Measurements from ENCODE around the gene ASCC1.

Gene ASCC1

DNA sequence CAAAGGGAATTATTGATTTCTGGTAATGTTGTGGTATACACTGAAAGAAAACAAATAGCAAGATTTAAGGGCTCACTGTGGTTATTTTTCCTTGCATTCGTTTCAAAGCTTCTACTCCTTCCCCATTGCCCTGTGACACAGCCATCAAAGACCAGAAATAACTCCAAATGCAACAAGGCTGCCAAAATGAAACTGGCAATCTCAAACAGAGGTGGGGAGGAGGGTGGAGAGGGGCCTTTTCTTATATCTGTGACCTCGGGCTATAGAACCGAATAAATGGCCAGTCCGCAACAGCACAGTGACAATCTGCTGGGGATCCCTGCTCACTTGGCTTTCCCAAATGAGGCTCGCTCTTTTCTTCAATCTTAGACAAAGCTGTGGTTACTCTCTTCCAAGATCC, 110.4 kb downstream of the ASCC1 start:
- Histone ChIP-seq H3K27ac (ENCODE audit: low read length) (peak overlapping the region; percentile 92), H2AFZ (ENCODE audit: low read depth, low read length) (no peak overlapping the region), H3K36me3 (ENCODE audit: insufficient read depth, low read length) (peaks cover 16% of the 10 kb centered on the region), H3K9me3 (ENCODE audit: insufficient read depth, low read length, severe bottlenecking) (no peaks in the 10 kb centered on the region), H3K4me3 (ENCODE audit: low read depth in 1 of 2, low read length in 2 of 2) (no peak overlapping the region), H4K20me1 (ENCODE audit: insufficient read depth, low read length) (no peaks in the 10 kb centered on the region), H3K79me2 (ENCODE audit: insufficient read depth, low read length) (no peaks in the 10 kb centered on the region), H3K27me3 (ENCODE audit: insufficient read depth, low read length, poor library complexity) (no peaks in the 10 kb centered on the region), H3K4me2 (ENCODE audit: insufficient read depth, low read length) (peak overlapping the region; percentile 3; the same call in 1 of the 2 replicates), H3K4me1 (ENCODE audit: insufficient read depth, low read length) (peaks cover 58% of the 10 kb centered on the region), H3K9ac (ENCODE audit: low read depth, low read length) (no peak overlapping the region; the same call in 1 of the 2 replicates)
- DNase-seq (no peak), ATAC-seq (ENCODE audit: insufficient read depth, low read depth) (no peak)
- TF ChIP-seq, protein P1, sequence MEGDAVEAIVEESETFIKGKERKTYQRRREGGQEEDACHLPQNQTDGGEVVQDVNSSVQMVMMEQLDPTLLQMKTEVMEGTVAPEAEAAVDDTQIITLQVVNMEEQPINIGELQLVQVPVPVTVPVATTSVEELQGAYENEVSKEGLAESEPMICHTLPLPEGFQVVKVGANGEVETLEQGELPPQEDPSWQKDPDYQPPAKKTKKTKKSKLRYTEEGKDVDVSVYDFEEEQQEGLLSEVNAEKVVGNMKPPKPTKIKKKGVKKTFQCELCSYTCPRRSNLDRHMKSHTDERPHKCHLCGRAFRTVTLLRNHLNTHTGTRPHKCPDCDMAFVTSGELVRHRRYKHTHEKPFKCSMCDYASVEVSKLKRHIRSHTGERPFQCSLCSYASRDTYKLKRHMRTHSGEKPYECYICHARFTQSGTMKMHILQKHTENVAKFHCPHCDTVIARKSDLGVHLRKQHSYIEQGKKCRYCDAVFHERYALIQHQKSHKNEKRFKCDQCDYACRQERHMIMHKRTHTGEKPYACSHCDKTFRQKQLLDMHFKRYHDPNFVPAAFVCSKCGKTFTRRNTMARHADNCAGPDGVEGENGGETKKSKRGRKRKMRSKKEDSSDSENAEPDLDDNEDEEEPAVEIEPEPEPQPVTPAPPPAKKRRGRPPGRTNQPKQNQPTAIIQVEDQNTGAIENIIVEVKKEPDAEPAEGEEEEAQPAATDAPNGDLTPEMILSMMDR (IDR thresholded peaks at IDR 0.05; ENCODE audit: borderline replicate concordance, extremely low read depth, low read length, poor library complexity, severe bottlenecking) = no peak
- TF ChIP-seq EZH2 (IDR thresholded peaks at IDR 0.05; ENCODE audit: borderline replicate concordance, low read depth, low read length, severe bottlenecking) = no peak

DNA sequence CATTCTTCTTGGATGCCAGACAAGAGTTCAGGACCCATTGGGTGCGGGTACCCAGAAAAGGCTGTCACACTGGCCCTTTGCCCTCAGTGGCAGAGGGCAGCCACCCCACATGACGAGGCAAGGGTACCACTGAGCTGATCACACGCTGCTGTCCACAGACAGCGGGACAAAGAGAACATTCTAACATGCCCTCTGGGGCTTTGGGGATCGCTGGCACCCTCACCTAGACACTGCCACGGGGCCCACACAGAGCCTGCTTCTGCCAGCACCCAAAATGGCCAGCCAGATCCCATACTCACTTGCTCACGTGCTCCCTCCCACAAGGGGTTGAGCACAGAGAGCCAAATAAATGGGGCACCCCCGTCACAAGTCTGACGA, 111.0 kb downstream of the ASCC1 start:
- peak overlapping the region; percentile 92 for H3K27ac ChIP-seq (ENCODE audit: low read length)
- H3K9me3 ChIP-seq (ENCODE audit: insufficient read depth, low read length, severe bottlenecking) = no peaks in the 10 kb centered on the region
- TF ChIP-seq EZH2 (IDR thresholded peaks at IDR 0.05; ENCODE audit: borderline replicate concordance, low read depth, low read length, severe bottlenecking) = no peak
- TF ChIP-seq, protein P1 (IDR thresholded peaks at IDR 0.05; ENCODE audit: borderline replicate concordance, extremely low read depth, low read length, poor library complexity, severe bottlenecking) = no peak
- DNase-seq (no peak), ATAC-seq (ENCODE audit: insufficient read depth, low read depth) (no peak)
- H3K36me3 ChIP-seq (ENCODE audit: insufficient read depth, low read length) = peaks cover 18% of the 10 kb centered on the region
- no peak overlapping the region for H3K4me2 ChIP-seq (ENCODE audit: insufficient read depth, low read length)
- H3K79me2 ChIP-seq (ENCODE audit: insufficient read depth, low read length) = no peaks in the 10 kb centered on the region
- H3K27me3 ChIP-seq (ENCODE audit: insufficient read depth, low read length, poor library complexity) = no peaks in the 10 kb centered on the region
- H4K20me1 ChIP-seq (ENCODE audit: insufficient read depth, low read length) = no peaks in the 10 kb centered on the region
- H3K4me1 ChIP-seq (ENCODE audit: insufficient read depth, low read length) = peaks cover 55% of the 10 kb centered on the region
- H3K9ac ChIP-seq (ENCODE audit: low read depth, low read length) = no peak overlapping the region
- H3K4me3 ChIP-seq (ENCODE audit: low read depth in 1 of 2, low read length in 2 of 2) = no peak overlapping the region
- no peak overlapping the region for H2AFZ ChIP-seq (ENCODE audit: low read depth, low read length)

DNA sequence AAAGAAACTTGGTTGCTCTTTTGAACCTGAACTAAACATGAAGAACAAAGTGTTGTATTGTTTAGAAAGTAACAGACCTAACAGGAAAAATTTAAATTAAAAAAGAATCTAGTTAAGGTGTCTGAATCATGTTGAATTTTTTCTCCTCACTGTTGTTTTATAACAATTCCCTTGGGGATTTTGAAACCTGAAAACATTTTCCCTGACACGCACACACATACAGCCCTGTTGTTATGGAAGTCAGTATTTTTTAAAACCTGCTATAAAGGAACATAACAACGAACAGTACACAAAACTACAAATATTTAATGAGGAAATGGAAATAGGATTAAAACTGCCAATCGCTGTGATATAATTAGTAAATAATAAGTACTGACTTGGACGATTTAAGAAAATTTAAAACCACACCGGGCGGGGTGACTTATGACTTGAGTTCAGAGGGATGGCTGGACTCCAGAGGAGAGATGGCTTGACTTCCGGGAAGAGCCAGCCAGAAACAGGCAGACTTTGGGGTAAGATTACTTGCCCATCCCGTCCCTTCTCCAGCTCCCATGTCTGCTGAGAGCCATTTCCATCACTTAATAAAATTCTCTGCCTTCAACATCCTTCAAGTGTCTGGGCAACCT, 111.5 kb downstream of the ASCC1 start:
- ATAC-seq (ENCODE audit: insufficient read depth, low read depth) = no peak

More for the DNA sequence above, 111.5 kb downstream of the ASCC1 start:
- Histone ChIP-seq H2AFZ (ENCODE audit: low read depth, low read length) (no peak overlapping the region), H3K9ac (ENCODE audit: low read depth, low read length) (no peak overlapping the region), H3K27me3 (ENCODE audit: insufficient read depth, low read length, poor library complexity) (no peaks in the 10 kb centered on the region), H4K20me1 (ENCODE audit: insufficient read depth, low read length) (no peaks in the 10 kb centered on the region), H3K4me3 (ENCODE audit: low read depth in 1 of 2, low read length in 2 of 2) (no peak overlapping the region), H3K79me2 (ENCODE audit: insufficient read depth, low read length) (no peaks in the 10 kb centered on the region), H3K27ac (ENCODE audit: low read length) (peak overlapping the region; percentile 92), H3K4me1 (ENCODE audit: insufficient read depth, low read length) (peaks cover 50% of the 10 kb centered on the region), H3K9me3 (ENCODE audit: insufficient read depth, low read length, severe bottlenecking) (no peaks in the 10 kb centered on the region), H3K36me3 (ENCODE audit: insufficient read depth, low read length) (peaks cover 18% of the 10 kb centered on the region), H3K4me2 (ENCODE audit: insufficient read depth, low read length) (no peak overlapping the region)
- no peak for TF ChIP-seq EZH2 (IDR thresholded peaks at IDR 0.05; ENCODE audit: borderline replicate concordance, low read depth, low read length, severe bottlenecking)
- TF ChIP-seq, protein P1 (IDR thresholded peaks at IDR 0.05; ENCODE audit: borderline replicate concordance, extremely low read depth, low read length, poor library complexity, severe bottlenecking) = no peak
- no peak for DNase-seq

Measured in DND-41 (cell line).